Natural killer cell (primary cell): ENCODE results near the gene ARL6IP4. TPM values are rescaled to one million over a fixed set of nuclear protein-coding genes. Genes with fewer than 3 reads are reported as not detected.

Experiments used
- ATAC-seq, 3 donors: fragments of 150-1000 bp in 2 of 3; fragments of 200-7000 bp in 1 of 3; cut with Tn5 transposase; 1 replicate in 1 of 3; 2 replicates in 2 of 3; pipeline ENCODE4 v1.10.0; 2021; ENCODE audit warnings: mild to moderate bottlenecking in 2 of 3, moderate library complexity in 2 of 3
- DNase-seq, 2 donors: peaks; one replicate each; pipeline versions ENCODE4 v3.0.0 to v3.0.0-alpha.2; 2013 to 2021; ENCODE audit warnings: mixed read lengths in 1 of 2
- H3K27ac ChIP-seq: one replicate; pipeline ENCODE4 v1.5.1; 2013; ENCODE audit warnings: mild to moderate bottlenecking, low read length
- H3K27me3 ChIP-seq: one replicate; pipeline ENCODE4 v1.6.1; 2013; ENCODE audit warnings: low read length; ENCODE audit not compliant: control insufficient read depth, insufficient read depth
- H3K36me3 ChIP-seq: one replicate; pipeline ENCODE4 v1.6.1; 2013; ENCODE audit warnings: low read length; ENCODE audit not compliant: control insufficient read depth, insufficient read depth
- H3K4me1 ChIP-seq: one replicate; pipeline ENCODE4 v1.6.1; 2013; ENCODE audit warnings: low read length; ENCODE audit not compliant: control insufficient read depth, insufficient read depth
- H3K4me3 ChIP-seq: one replicate; pipeline ENCODE4 v1.5.1; 2013; ENCODE audit warnings: low read length
- H3K9me3 ChIP-seq: one replicate; pipeline ENCODE4 v1.6.1; 2013; ENCODE audit warnings: low read length; ENCODE audit not compliant: control insufficient read depth, insufficient read depth
- H3K27ac Mint-ChIP-seq, 2 donors: one replicate each; pipeline ENCODE4 v1.8.0; 2022; ENCODE audit warnings: mild to moderate bottlenecking in 2 of 2, mixed read lengths in 2 of 2, moderate library complexity in 1 of 2
- H3K27me3 Mint-ChIP-seq, 2 donors: one replicate each; pipeline ENCODE4 v1.8.0; 2022; ENCODE audit warnings: low read depth in 2 of 2, mixed read lengths in 2 of 2
- H3K36me3 Mint-ChIP-seq: one replicate; pipeline ENCODE4 v1.8.0; 2022; ENCODE audit warnings: mixed read lengths
- H3K4me1 Mint-ChIP-seq, 2 donors: one replicate each; pipeline ENCODE4 v1.8.0; 2022; ENCODE audit warnings: mixed read lengths in 2 of 2
- H3K4me3 Mint-ChIP-seq: one replicate; pipeline ENCODE4 v1.8.0; 2022; ENCODE audit warnings: mild to moderate bottlenecking, moderate library complexity, mixed read lengths
- H3K9me3 Mint-ChIP-seq, 2 donors: one replicate each; pipeline ENCODE4 v1.8.0; 2022; ENCODE audit warnings: mixed read lengths in 2 of 2
- CTCF ChIP-seq: fragments of 200-600 bp; IDR thresholded peaks from one replicate; pipeline ENCODE4 v1.8.0; 2022; ENCODE audit warnings: antibody characterized with exemption
- WGBS: methylation state at CpG from one replicate; pipeline ENCODE4 v1.1.7; 2013; ENCODE audit warnings: missing lambda C conversion rate; ENCODE audit not compliant: insufficient coverage; 5-methylcytosine and 5-hydroxymethylcytosine counted together
- intact Hi-C: fragments of 100-400 bp; cut with micrococcal nuclease; formaldehyde crosslinking; loops from one replicate; pipeline ENCODE4 v1.14.2; 2022
- total RNA-seq, 4 donors: library from RNA; stranded (reverse); fragments of 120-200 nt in 1 of 4; gene quantifications; one replicate each; pipeline versions ENCODE4 v1.2.3 to v1.2.4, GENCODE V29; 2013 to 2022

ARL6IP4 gene
- total RNA-seq, 3 donors from 2014 or later (not counting 1 experiment from before 2014, with no cell fraction given): 97.2 to 136 (median 116) TPM

DNA sequence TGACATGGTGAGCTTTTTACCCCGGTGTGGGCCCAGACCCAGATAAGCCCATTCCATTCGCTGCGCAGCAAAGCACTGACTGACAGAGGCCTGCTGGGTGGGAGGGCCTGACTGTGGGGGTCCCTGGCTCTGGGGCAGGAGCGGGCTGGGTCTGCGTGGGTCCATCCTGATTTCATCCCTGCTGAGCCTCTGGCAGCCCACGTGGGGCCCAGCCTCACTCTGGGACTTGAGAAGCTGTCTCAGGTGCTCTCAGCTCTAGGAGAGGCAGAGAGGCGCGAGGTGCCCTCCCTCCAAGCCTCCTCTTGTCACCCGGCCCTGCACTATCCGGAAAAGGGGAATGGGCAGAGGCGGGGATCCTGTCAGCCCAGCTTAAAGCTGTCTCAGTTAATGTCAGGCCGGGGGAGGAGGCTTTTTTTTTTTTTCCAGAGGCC is 15.1 kb upstream of the ARL6IP4 start:
- Histone ChIP-seq H3K4me1 (peaks cover 16% of the 10 kb centered on the region), H3K9me3 (no peaks in the 10 kb centered on the region), H3K4me3 (no peak overlapping the region), H3K27me3 (no peaks in the 10 kb centered on the region), H3K36me3 (no peaks in the 10 kb centered on the region), H3K27ac (no peak overlapping the region)
- Mint-ChIP-seq H3K27ac (no peak overlapping the region), H3K36me3 (no peaks in the 10 kb centered on the region), H3K9me3 (no peaks in the 10 kb centered on the region), H3K27me3 (no peaks in the 10 kb centered on the region), H3K4me3 (peak overlapping the region; percentile 35), H3K4me1 (peaks cover 4 to 7% of the 10 kb centered on the region in 2 donors)
- TF ChIP-seq CTCF: no peak
- intact Hi-C loops: no loop called here
- WGBS: 85% methylated on average over 12 of the region's 12 CpGs
- DNase-seq (no peak), ATAC-seq (no peak)

DNA sequence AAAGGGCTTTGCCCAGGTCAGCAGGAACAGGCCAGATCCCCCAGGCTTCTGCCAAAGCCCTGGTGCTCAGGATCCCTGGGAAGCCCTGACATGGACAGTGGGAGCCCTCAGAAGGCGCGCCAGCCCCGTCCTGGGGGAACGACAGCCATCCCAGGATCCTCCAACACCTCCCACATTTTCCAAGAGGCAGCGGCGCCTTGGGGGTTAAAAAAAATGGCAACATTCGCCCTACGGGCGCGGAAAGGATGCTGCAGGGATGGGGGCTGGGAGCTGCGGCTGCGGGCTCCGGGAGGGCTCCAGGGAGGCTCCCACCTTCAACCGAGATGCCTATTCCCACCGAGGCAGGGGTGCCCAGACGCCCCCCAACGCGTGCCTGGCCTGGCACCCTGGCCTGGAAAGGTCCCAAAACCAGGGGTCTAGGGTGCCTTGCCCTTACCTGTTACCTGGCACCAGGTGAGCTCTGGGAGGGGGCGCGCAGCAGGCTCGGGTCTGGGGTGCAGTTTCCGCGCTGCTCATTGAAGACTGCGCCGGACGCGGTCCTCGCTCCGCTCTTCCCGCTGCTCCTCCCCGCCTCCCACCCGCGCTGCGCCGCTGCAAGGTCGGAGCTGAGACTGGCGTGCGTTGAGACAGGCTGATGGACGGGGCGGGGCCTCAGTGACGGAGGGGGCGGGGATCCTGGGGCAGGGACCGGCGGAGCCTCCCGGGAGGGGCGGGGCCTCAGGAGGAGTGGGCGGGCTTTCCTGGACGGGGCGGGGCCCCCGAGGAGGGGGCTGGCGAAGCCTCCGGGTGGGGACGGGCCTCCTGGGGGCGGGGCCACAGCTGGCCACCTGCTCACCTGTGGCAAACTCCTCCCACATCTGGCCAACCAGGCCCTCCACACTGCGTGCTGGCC is 14.4 kb upstream of the ARL6IP4 start, which contains the start of gene ABCB9:
Gene ABCB9 (minus strand): TSS at position 613 of the 892 bp plus-strand sequence. CDS start 6,228 bp downstream, outside the sequence.
- TF ChIP-seq CTCF: no peak
- Mint-ChIP-seq H3K27me3 (no peaks in the 10 kb centered on the region), H3K9me3 (no peaks in the 10 kb centered on the region), H3K4me1 (peaks cover 4 to 7% of the 10 kb centered on the region in 2 donors), H3K27ac (peak within 1 kb of the TSS in 1 of 2 donors; percentile 65), H3K4me3 (peak within 1 kb of the TSS; percentile 45), H3K36me3 (no peaks in the 10 kb centered on the region)
- peak within 1 kb of the TSS; percentile 48 for H3K4me3 ChIP-seq
- H3K4me1 ChIP-seq: peaks cover 16% of the 10 kb centered on the region
- H3K27ac ChIP-seq: peak within 1 kb of the TSS; percentile 39
- DNase-seq (peak; percentile 80 to 96), ATAC-seq (peak; percentile 98 to 99 (median 98))
- 6% methylated on average over 55 of the region's 55 CpGs for WGBS
- H3K9me3 ChIP-seq: no peaks in the 10 kb centered on the region
- no peaks in the 10 kb centered on the region for H3K27me3 ChIP-seq
- H3K36me3 ChIP-seq: no peaks in the 10 kb centered on the region
- intact Hi-C loops: no loop called here

- peak overlapping the region; percentile 45 for H3K4me3 Mint-ChIP-seq
- H3K9me3 ChIP-seq: no peaks in the 10 kb centered on the region
- peaks cover 16% of the 10 kb centered on the region for H3K4me1 ChIP-seq
- no peaks in the 10 kb centered on the region for H3K36me3 ChIP-seq
- ATAC-seq (no peak), DNase-seq (no peak)
- H3K27me3 Mint-ChIP-seq: no peaks in the 10 kb centered on the region
- peak overlapping the region in 1 of 2 donors; percentile 65 for H3K27ac Mint-ChIP-seq
- 67% methylated on average over 13 of the region's 15 CpGs for WGBS
- no peaks in the 10 kb centered on the region for H3K9me3 Mint-ChIP-seq
- no peaks in the 10 kb centered on the region for H3K36me3 Mint-ChIP-seq
- H3K4me3 ChIP-seq: no peak overlapping the region
- peak overlapping the region; percentile 39 for H3K27ac ChIP-seq
- intact Hi-C loops: no loop called here
- H3K4me1 Mint-ChIP-seq: peaks cover 4 to 7% of the 10 kb centered on the region in 2 donors
- no peaks in the 10 kb centered on the region for H3K27me3 ChIP-seq
- TF ChIP-seq CTCF: no peak
Measured at GRCh38 chr12:122966743-122967550, 13.5 kb upstream of the ARL6IP4 start.
